ENCODE results near the gene PDE12.

PDE12 gene

GRCh38 chr3:57555738-57556458 is at the start of gene PDE12:
TSS of gene PDE12 (plus strand) at chr3:57556274. CDS start at chr3:57556380, 106 bp downstream.
- peak; percentile 71 for DNase-seq

GRCh38 chr3:57512166-57512565 is 43.9 kb upstream of the PDE12 start:
- no peak for DNase-seq

- no peak for DNase-seq
These were observed 37.7 kb upstream of the PDE12 start for GRCh38 chr3:57518276-57518915.

GRCh38 chr3:57530071-57530608 is 25.9 kb upstream of the PDE12 start:
- DNase-seq, result no peak

GRCh38 chr3:57538465-57538864 is 17.6 kb upstream of the PDE12 start:
- DNase-seq, result no peak

- DNase-seq, result peak; percentile 45
These were observed 11.6 kb upstream of the PDE12 start, which contains the start of gene DNAH12 for GRCh38 chr3:57544181-57545125. TSS of gene DNAH12 (minus strand) at chr3:57544344. CDS start at chr3:57542870, 1,474 bp downstream.

- no peak for DNase-seq
These were observed 10.3 kb upstream of the PDE12 start for GRCh38 chr3:57545636-57546268.

- DNase-seq, result no peak
These were observed 9.5 kb upstream of the PDE12 start for GRCh38 chr3:57546616-57547015.

- no peak for DNase-seq
These were observed 768 bp upstream of the PDE12 start for GRCh38 chr3:57555306-57555705.

GRCh38 chr3:57556459-57557084 is 498 bp downstream of the PDE12 start:
- DNase-seq, result no peak

- no peak for DNase-seq
These were observed 1.0 kb downstream of the PDE12 start for GRCh38 chr3:57557085-57557537.

GRCh38 chr3:57559526-57559925 is 3.5 kb downstream of the PDE12 start:
- no peak for DNase-seq

- DNase-seq, result no peak
These were observed 13.9 kb downstream of the PDE12 start for GRCh38 chr3:57569859-57570450.

GRCh38 chr3:57570878-57571277 is 14.8 kb downstream of the PDE12 start:
- no peak for DNase-seq

- no peak for DNase-seq
These were observed 16.0 kb downstream of the PDE12 start for GRCh38 chr3:57572096-57572495.

- no peak for DNase-seq
These were observed 20.0 kb downstream of the PDE12 start for GRCh38 chr3:57575966-57576626.

- DNase-seq, result no peak
These were observed 21.7 kb downstream of the PDE12 start for GRCh38 chr3:57577801-57578200.

- no peak for DNase-seq
These were observed 26.5 kb downstream of the PDE12 start for GRCh38 chr3:57582474-57583168.

GRCh38 chr3:57583544-57583943 is 27.5 kb downstream of the PDE12 start:
- DNase-seq, result no peak

GRCh38 chr3:57586778-57587177 is 30.7 kb downstream of the PDE12 start:
- DNase-seq, result no peak

Data from NCI-H510A (cell line).